Iris pigment epithelial cell (primary cell): ENCODE measurements around the gene TAF4.

ENCODE experiments used
- DNase-seq: peaks from one replicate; pipeline ENCODE4 v3.0.0-alpha.2; 2011; ENCODE audit warnings: low read depth

TAF4 gene

GRCh38 chr20:61964675-61965605 lies 100.7 kb downstream of the TAF4 start:
- DNase-seq: no peak

GRCh38 chr20:61963885-61964674 lies 101.6 kb downstream of the TAF4 start:
- DNase-seq: no peak

- DNase-seq: no peak
Measured at GRCh38 chr20:61963149-61963548, 102.5 kb downstream of the TAF4 start.

- DNase-seq: no peak
Measured at GRCh38 chr20:61960836-61961235, 104.8 kb downstream of the TAF4 start.

- peak; percentile 15 for DNase-seq
Measured at GRCh38 chr20:61958773-61959700, 106.6 kb downstream of the TAF4 start.

GRCh38 chr20:61957961-61958715 lies 107.5 kb downstream of the TAF4 start:
- DNase-seq: no peak

- DNase-seq: no peak
Measured at GRCh38 chr20:61956396-61957342, 109.0 kb downstream of the TAF4 start.

GRCh38 chr20:61955668-61956395 lies 109.8 kb downstream of the TAF4 start:
- DNase-seq: no peak

- no peak for DNase-seq
Measured at GRCh38 chr20:61954276-61955021, 111.2 kb downstream of the TAF4 start.

GRCh38 chr20:61953037-61954021 lies 112.4 kb downstream of the TAF4 start:
- DNase-seq: no peak

- DNase-seq: no peak
Measured at GRCh38 chr20:61951695-61952533, 113.8 kb downstream of the TAF4 start.

GRCh38 chr20:61950641-61951071 lies 115.0 kb downstream of the TAF4 start:
- no peak for DNase-seq

GRCh38 chr20:61949714-61950640 lies 115.7 kb downstream of the TAF4 start:
- no peak for DNase-seq

GRCh38 chr20:61949363-61949713 lies 116.3 kb downstream of the TAF4 start:
- no peak for DNase-seq
